Stomach smooth muscle (tissue), 2 donors: ENCODE data around the gene GRAMD1A.
"Not testable (repeated sequence)": the region's sequence is repeated elsewhere in the genome, so short reads cannot be mapped to it uniquely, and the experiment has no call there.

Experiments used
- H3K27ac ChIP-seq: one replicate; pipeline ENCODE4 v1.7.0; 2013; ENCODE audit warnings: mild to moderate bottlenecking, low read length, inconsistent platforms
- H3K27me3 ChIP-seq, 2 donors: one replicate each; pipeline ENCODE4 v1.7.0; 2013; ENCODE audit warnings: low read length in 2 of 2; ENCODE audit not compliant: insufficient read depth in 2 of 2, control insufficient read depth in 1 of 2
- H3K36me3 ChIP-seq, 2 donors: one replicate each; pipeline ENCODE4 v1.7.0; 2013; ENCODE audit warnings: low read length in 2 of 2; ENCODE audit not compliant: control insufficient read depth in 2 of 2, insufficient read depth in 2 of 2
- H3K4me1 ChIP-seq: one replicate; pipeline ENCODE4 v1.7.0; 2013; ENCODE audit warnings: low read length; ENCODE audit not compliant: control insufficient read depth, insufficient read depth
- H3K4me3 ChIP-seq, 2 donors: one replicate each; pipeline ENCODE4 v1.7.0; 2013; ENCODE audit warnings: low read length in 2 of 2
- H3K9ac ChIP-seq, 2 donors: one replicate each; pipeline ENCODE4 v1.7.0; 2013; ENCODE audit warnings: low read length in 2 of 2, mild to moderate bottlenecking in 1 of 2
- H3K9me3 ChIP-seq, 2 donors: one replicate each; pipeline ENCODE4 v1.7.0; 2013; ENCODE audit warnings: low read length in 2 of 2; ENCODE audit not compliant: control insufficient read depth in 2 of 2
- donor health status: healthy.
- donor health status: Pancreatic carcinoma.

Gene GRAMD1A

DNA sequence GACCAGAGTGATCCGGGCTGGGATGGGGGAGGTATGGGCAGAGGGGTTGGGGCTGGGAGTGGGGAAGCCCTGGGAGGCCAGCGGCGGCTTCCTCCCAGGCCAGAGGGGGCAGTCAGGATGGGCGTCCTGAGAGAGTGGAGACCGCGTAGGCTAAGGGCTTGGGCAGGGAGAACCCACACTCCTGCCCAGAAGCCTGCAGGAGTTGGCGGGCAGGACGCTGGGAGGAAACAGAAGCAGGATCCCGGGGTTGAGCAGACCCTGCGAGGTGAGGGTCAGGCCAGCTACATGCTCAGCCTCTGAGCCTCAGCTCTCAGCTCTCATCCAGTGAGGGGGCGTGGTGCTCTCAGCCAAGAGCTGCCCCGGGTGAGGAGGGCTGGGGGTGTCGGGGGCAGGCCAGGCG, 22.3 kb downstream of the GRAMD1A start:
- Histone ChIP-seq H3K9ac (no peak overlapping the region), H3K4me3 (no peak overlapping the region), H3K27ac (no peak overlapping the region), H3K27me3 (no peaks in the 10 kb centered on the region), H3K4me1 (peaks cover 2% of the 10 kb centered on the region), H3K9me3 (no peaks in the 10 kb centered on the region), H3K36me3 (peaks cover 56 to 75% of the 10 kb centered on the region in 2 donors)

- Histone ChIP-seq H3K9me3 (no peaks in the 10 kb centered on the region), H3K4me3 (no peak overlapping the region), H3K36me3 (peaks cover 54 to 71% of the 10 kb centered on the region in 2 donors), H3K27ac (no peak overlapping the region), H3K27me3 (no peaks in the 10 kb centered on the region), H3K9ac (no peak overlapping the region), H3K4me1 (peaks cover 2% of the 10 kb centered on the region)
Observed at GRCh38 chr19:35023428-35023827, 23.3 kb downstream of the GRAMD1A start.

DNA sequence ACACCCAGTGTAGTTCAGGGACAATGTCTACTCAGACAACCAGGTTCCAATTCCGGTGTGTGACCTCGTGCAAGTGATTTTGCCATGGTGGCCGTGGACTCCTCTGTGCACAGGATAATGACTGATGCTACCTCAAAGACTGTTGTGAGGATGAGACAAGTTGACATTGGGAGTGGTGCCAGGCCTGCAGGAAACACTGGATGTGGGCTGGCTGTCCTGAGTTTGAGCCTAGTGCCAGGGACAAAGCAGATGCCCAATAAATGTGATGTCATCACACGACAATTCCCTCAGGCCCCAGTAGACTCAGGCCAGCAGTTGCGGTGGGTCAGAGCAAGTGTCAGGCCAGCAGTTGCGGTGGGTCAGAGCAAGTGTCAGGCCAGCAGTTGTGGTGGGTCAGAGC, 24.0 kb downstream of the GRAMD1A start:
- Histone ChIP-seq H3K4me1 (peaks cover 2% of the 10 kb centered on the region), H3K9ac (no peak overlapping the region), H3K36me3 (peaks cover 49 to 64% of the 10 kb centered on the region in 2 donors), H3K27me3 (no peaks in the 10 kb centered on the region), H3K4me3 (no peak overlapping the region), H3K27ac (no peak overlapping the region), H3K9me3 (no peaks in the 10 kb centered on the region)

- no peaks in the 10 kb centered on the region for H3K27me3 ChIP-seq
- H3K4me3 ChIP-seq: no peak overlapping the region
- no peak overlapping the region for H3K9ac ChIP-seq
- peaks cover 35 to 51% of the 10 kb centered on the region in 2 donors for H3K36me3 ChIP-seq
- peaks cover 7% of the 10 kb centered on the region for H3K4me1 ChIP-seq
- no peak overlapping the region for H3K27ac ChIP-seq
- H3K9me3 ChIP-seq: no peaks in the 10 kb centered on the region
Observed at GRCh38 chr19:35025969-35026368, 25.8 kb downstream of the GRAMD1A start.

DNA sequence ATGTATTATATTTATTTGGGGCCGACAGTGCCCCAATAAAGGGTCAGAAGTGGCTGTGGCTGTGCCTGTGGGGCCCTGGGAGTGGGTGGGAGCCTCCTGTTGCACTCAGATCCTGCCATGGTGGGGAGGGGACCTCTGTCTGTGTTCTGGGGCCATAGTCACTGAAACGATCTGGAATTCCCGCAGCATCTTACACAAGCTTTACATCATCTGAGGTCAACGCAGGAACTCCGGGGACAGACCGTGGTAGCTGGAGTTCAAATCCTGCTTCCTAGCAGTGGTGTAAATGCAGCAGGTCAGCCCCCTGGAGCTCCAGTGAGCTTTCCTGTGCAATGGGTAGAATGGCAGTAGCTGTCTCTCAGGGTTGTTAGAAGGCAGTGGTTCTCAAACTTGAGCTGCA, 26.3 kb downstream of the GRAMD1A start:
- peaks cover 11% of the 10 kb centered on the region for H3K4me1 ChIP-seq
- H3K27me3 ChIP-seq: no peaks in the 10 kb centered on the region
- H3K9ac ChIP-seq: no peak overlapping the region
- H3K27ac ChIP-seq: no peak overlapping the region
- no peak overlapping the region for H3K4me3 ChIP-seq
- H3K36me3 ChIP-seq: peaks cover 33 to 46% of the 10 kb centered on the region in 2 donors
- H3K9me3 ChIP-seq: no peaks in the 10 kb centered on the region

DNA sequence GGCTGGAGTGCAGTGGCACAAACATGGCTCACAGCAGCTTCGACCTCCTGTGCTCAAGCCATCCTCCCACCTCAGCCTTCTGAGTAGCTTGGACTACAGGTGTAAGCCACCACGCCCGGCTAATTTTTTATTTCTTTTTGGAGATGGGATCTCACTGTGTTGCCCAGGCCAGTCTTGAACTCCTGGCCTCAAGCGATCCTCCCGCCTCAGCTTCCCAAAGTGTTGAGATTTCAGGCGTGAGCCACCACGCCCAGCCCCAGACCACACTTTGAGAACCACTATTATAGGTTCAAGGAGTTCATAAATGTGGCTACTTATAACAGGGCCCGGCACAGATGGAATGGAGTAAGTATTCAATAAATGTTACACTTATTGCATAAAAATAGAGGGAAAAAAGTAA, 26.9 kb downstream of the GRAMD1A start:
- peaks cover 29 to 40% of the 10 kb centered on the region in 2 donors for H3K36me3 ChIP-seq

GRCh38 chr19:35027851-35028599, 27.9 kb downstream of the GRAMD1A start:
- H3K27me3 ChIP-seq: no peaks in the 10 kb centered on the region
- H3K4me3 ChIP-seq: no peak overlapping the region
- H3K4me1 ChIP-seq: peaks cover 15% of the 10 kb centered on the region
- H3K36me3 ChIP-seq: peaks cover 26 to 30% of the 10 kb centered on the region in 2 donors
- H3K27ac ChIP-seq: no peak overlapping the region
- no peak overlapping the region for H3K9ac ChIP-seq
- no peaks in the 10 kb centered on the region for H3K9me3 ChIP-seq

More for the DNA sequence above, 26.9 kb downstream of the GRAMD1A start:
- Histone ChIP-seq H3K9me3 (no peaks in the 10 kb centered on the region), H3K27ac (no peak overlapping the region), H3K4me1 (peaks cover 15% of the 10 kb centered on the region), H3K4me3 (no peak overlapping the region), H3K27me3 (no peaks in the 10 kb centered on the region), H3K9ac (no peak overlapping the region)

- peaks cover 22 to 25% of the 10 kb centered on the region in 2 donors for H3K36me3 ChIP-seq
- H3K4me3 ChIP-seq, H3K9me3 ChIP-seq, H3K9ac ChIP-seq, H3K27ac ChIP-seq, H3K27me3 ChIP-seq: not testable (repeated sequence)
- H3K4me1 ChIP-seq: peaks cover 15% of the 10 kb centered on the region
Observed at GRCh38 chr19:35028600-35028885, 28.4 kb downstream of the GRAMD1A start.

DNA sequence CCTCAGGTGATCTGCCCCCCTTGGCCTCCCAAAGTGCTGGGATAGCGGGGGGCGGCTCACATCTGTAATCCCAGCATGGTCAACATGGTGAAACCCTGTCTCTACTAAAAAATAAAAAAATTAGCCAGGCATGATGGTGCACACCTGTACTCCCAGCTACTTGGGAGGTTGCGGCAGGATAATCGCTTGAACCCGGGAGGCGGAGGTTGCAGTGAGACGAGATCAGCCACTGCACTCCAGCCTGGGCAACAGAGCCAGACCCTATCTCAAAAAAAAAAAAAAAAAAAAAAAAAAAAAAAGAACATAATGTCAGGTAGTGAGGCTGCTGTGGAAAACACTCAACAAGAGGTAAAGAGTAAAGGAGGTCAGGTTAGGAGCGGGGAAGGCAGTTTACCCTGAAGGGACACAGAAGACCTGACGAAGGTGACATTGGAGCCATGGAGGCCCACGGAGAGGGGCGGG, 29.2 kb downstream of the GRAMD1A start:
- Histone ChIP-seq H3K4me1 (peaks cover 12% of the 10 kb centered on the region), H3K36me3 (peaks cover 14 to 18% of the 10 kb centered on the region in 2 donors)
- H3K9ac ChIP-seq, H3K9me3 ChIP-seq, H3K27ac ChIP-seq, H3K27me3 ChIP-seq, H3K4me3 ChIP-seq: not testable (repeated sequence)

DNA sequence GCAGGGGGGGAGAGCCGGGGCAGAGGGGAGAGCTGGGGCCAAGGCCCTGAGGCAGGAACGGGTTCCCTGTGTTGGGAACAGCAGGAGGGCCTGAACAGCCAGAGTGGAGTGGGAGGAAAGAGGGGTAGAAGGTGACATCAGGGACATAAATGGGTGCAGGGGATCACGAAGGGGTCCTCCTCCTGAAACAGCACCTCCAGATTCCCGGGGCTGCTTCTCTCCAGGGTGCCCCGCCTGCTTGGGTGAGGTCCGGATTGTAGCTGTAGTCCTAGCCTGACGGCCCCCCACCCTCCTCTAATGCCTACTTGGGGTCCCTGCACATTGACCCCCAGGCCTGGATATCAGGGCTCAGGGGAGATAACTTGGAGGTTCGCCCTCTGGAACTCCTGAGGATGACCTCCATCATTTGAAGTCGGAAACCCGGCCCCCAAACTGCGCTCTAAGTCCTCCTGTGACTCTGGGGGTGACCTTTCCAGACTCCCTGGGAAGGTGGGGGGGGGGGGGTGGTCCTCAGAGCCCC, 29.7 kb downstream of the GRAMD1A start:
- H3K27ac ChIP-seq: no peak overlapping the region
- H3K27me3 ChIP-seq: no peaks in the 10 kb centered on the region
- H3K4me1 ChIP-seq: peaks cover 12% of the 10 kb centered on the region
- peaks cover 14 to 16% of the 10 kb centered on the region in 2 donors for H3K36me3 ChIP-seq
- no peaks in the 10 kb centered on the region for H3K9me3 ChIP-seq
- peak overlapping the region; percentile 17 to 69 for H3K4me3 ChIP-seq
- H3K9ac ChIP-seq: no peak overlapping the region
